Transverse colon (tissue), 4 donors: Measurements from ENCODE around the gene SLC39A5. TPM values are rescaled to one million over a fixed set of nuclear protein-coding genes. Genes with fewer than 3 reads are reported as not detected.

Experiments
- DNase-seq: peaks from one replicate; pipeline ENCODE4 v3.0.0-alpha.2; 2019
- H3K27ac ChIP-seq, 4 donors: fragments of 200-600 bp; sonication (generic); 2 replicates each; pipeline ENCODE4 v1.5.1; 2016 to 2018; ENCODE audit warnings: inconsistent platforms in 4 of 4
- H3K27me3 ChIP-seq: fragments of 200-600 bp; sonication (generic); 2 replicates; pipeline ENCODE4 v1.5.1; 2017; ENCODE audit warnings: inconsistent platforms
- H3K36me3 ChIP-seq, 4 donors: fragments of 200-600 bp; sonication (generic); 2 replicates each; pipeline ENCODE4 v1.5.1; 2017 to 2019; ENCODE audit warnings: inconsistent platforms in 4 of 4
- H3K4me1 ChIP-seq, 4 donors: fragments of 200-600 bp; sonication (generic); 2 replicates each; pipeline ENCODE4 v1.5.1; 2017 to 2020; ENCODE audit warnings: inconsistent platforms in 4 of 4
- H3K4me3 ChIP-seq, 4 donors: fragments of 200-600 bp; sonication (generic); 1 replicate in 1 of 4; 2 replicates in 3 of 4; pipeline versions ENCODE4 v1.5.1 to v1.6.1; 2017 to 2019; ENCODE audit warnings: inconsistent platforms in 4 of 4
- H3K9me3 ChIP-seq, 2 donors: fragments of 200-600 bp; sonication (generic); 2 replicates each; pipeline ENCODE4 v1.5.1; 2017 to 2019; ENCODE audit warnings: inconsistent platforms in 2 of 2
- EP300 ChIP-seq: sonication (generic); formaldehyde crosslinking; IDR thresholded peaks from one replicate; pipeline ENCODE4 v1.6.1; 2017; ENCODE audit warnings: antibody characterized with exemption, low read depth
- POLR2A ChIP-seq: fragments of 450-650 bp; IDR thresholded peaks from one replicate; pipeline ENCODE4 v1.6.1; 2016; ENCODE audit warnings: antibody characterized with exemption, mild to moderate bottlenecking, moderate library complexity
- POLR2AphosphoS5 ChIP-seq, 3 donors: sonication (generic); formaldehyde crosslinking; IDR thresholded peaks; one replicate each; pipeline ENCODE4 v1.6.1; 2016; ENCODE audit warnings: antibody characterized with exemption in 3 of 3
- WGBS, 2 donors: methylation state at CpG; one replicate each; pipeline ENCODE4 v1.1.5; 2018; ENCODE audit warnings: low coverage in 1 of 2; 5-methylcytosine and 5-hydroxymethylcytosine counted together
- in situ Hi-C, 4 donors: fragments of 200-750 bp; cut with MboI; loops; one replicate each; pipeline versions ENCODE4 v1.15.0 to v1.15.1; 2017; ENCODE audit warnings: low sequenced_read_pairs in 3 of 4, low pct_ligation_motif_present in 1 of 4, low pct_unique_long_range_greater_than_20kb in 1 of 4
- intact Hi-C: fragments of 100-400 bp; cut with DNase I; formaldehyde crosslinking; loops from one replicate; pipeline ENCODE4 v1.15.1; 2023; ENCODE audit warnings: low total_unique reads
- total RNA-seq, 4 donors: library from RNA; depleted of rRNA; stranded (reverse); fragments of >200 nt; gene quantifications; one replicate each; pipeline ENCODE4 v1.1.0, GENCODE V29; 2016
- TF ChIP-seq, protein P1 (sequence below), 5 experiments: fragments of 200-600 bp in 3 of 5; fragments of 450-650 bp in 2 of 5; sonication (generic) in 3 of 5; IDR thresholded peaks; 1 replicate in 2 of 5; 2 replicates in 3 of 5; pipeline ENCODE4 v1.5.1; 2016 to 2017; ENCODE audit warnings: antibody characterized with exemption in 5 of 5, inconsistent platforms in 3 of 5, mild to moderate bottlenecking in 2 of 5, moderate library complexity in 1 of 5

The SLC39A5 gene
- total RNA-seq, 4 donors from 2014 or later = 225 to 325 (median 283) TPM

DNA sequence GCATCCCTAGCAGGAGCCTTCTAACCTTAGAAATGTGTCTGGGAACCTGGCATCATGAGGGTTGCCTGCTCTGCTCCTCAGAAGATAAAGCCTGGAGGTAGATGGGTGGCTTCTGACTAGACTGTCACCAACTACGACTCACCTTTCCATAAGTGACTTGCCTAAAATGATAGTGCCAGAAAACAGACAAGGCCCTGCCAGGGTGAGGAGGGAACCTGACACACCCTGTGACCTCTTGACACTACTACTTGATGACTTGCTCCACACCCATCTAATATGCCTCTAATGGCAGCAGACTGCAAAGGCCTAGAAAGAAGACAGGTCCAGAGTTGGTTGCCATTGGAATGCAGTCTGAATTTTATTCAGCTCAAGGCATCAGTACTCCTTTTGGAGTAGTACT, 17.5 kb upstream of the SLC39A5 start:
- TF ChIP-seq EP300 = no peak
- intact Hi-C loops (no loop called here), in situ Hi-C loops (no loop called here)
- H3K4me1 ChIP-seq = no peaks in the 10 kb centered on the region
- DNase-seq = no peak
- no peak overlapping the region for H3K27ac ChIP-seq
- 69 to 100% methylated on average over 1 of the region's 1 CpG for WGBS, 2 donors
- no peaks in the 10 kb centered on the region for H3K27me3 ChIP-seq
- H3K9me3 ChIP-seq = no peaks in the 10 kb centered on the region
- no peak overlapping the region for H3K4me3 ChIP-seq
- peaks cover 0 to 72% (median 35%) of the 10 kb centered on the region in 4 donors for H3K36me3 ChIP-seq

DNA sequence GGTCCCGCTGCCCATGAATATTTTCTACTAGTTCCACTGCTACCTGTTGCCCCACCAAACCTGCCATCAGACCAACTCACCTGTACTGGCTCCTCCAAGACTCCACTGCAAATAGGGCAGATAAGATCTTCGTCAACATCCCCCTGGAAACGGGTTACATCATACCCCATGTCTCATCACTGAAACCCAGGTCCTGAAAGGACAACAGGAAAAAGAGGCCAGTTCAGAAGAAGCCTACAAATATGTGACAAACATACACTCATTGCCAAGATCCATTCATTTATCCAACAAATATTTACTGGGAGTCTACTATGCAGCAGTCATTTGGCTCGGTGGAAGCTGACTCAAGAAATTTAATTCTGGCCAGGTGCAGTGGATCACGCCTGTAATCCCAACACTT, 16.0 kb upstream of the SLC39A5 start:
- DNase-seq = no peak
- no peak overlapping the region for H3K4me3 ChIP-seq
- TF ChIP-seq POLR2AphosphoS5 (IDR thresholded peaks at IDR 0.05) (no peak), POLR2A (no peak), EP300 (no peak)
- TF ChIP-seq, protein P1, sequence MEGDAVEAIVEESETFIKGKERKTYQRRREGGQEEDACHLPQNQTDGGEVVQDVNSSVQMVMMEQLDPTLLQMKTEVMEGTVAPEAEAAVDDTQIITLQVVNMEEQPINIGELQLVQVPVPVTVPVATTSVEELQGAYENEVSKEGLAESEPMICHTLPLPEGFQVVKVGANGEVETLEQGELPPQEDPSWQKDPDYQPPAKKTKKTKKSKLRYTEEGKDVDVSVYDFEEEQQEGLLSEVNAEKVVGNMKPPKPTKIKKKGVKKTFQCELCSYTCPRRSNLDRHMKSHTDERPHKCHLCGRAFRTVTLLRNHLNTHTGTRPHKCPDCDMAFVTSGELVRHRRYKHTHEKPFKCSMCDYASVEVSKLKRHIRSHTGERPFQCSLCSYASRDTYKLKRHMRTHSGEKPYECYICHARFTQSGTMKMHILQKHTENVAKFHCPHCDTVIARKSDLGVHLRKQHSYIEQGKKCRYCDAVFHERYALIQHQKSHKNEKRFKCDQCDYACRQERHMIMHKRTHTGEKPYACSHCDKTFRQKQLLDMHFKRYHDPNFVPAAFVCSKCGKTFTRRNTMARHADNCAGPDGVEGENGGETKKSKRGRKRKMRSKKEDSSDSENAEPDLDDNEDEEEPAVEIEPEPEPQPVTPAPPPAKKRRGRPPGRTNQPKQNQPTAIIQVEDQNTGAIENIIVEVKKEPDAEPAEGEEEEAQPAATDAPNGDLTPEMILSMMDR (IDR thresholded peaks at IDR 0.05) = no peak
- peaks cover 0 to 61% (median 28%) of the 10 kb centered on the region in 4 donors for H3K36me3 ChIP-seq
- H3K4me1 ChIP-seq = no peaks in the 10 kb centered on the region
- H3K9me3 ChIP-seq = no peaks in the 10 kb centered on the region
- no peak overlapping the region for H3K27ac ChIP-seq
- in situ Hi-C loops = no loop called here
- WGBS, 2 donors = 87% methylated on average over 5 of the region's 5 CpGs; no CpG with 5 or more reads in 1 of the 2 donors
- intact Hi-C loops = no loop called here
- H3K27me3 ChIP-seq = no peaks in the 10 kb centered on the region

GRCh38 chr12:56216461-56216860, 13.4 kb upstream of the SLC39A5 start:
- in situ Hi-C loops (no loop called here), intact Hi-C loops (no loop called here)
- Histone ChIP-seq H3K27me3 (no peaks in the 10 kb centered on the region), H3K4me1 (peaks cover 10 to 18% (median 14%) of the 10 kb centered on the region in 4 donors), H3K27ac (no peak overlapping the region), H3K9me3 (no peaks in the 10 kb centered on the region), H3K4me3 (no peak overlapping the region), H3K36me3 (peaks cover 0 to 43% (median 15%) of the 10 kb centered on the region in 4 donors)
- TF ChIP-seq EP300 (no peak), POLR2AphosphoS5 (IDR thresholded peaks at IDR 0.05) (no peak), POLR2A (no peak)
- TF ChIP-seq, protein P1 (IDR thresholded peaks at IDR 0.05) = no peak
- 88 to 100% methylated on average over 1 to 3 of the region's 3 CpGs for WGBS, 2 donors
- no peak for DNase-seq

GRCh38 chr12:56219840-56220239, 10.0 kb upstream of the SLC39A5 start:
- intact Hi-C loops (no loop called here), in situ Hi-C loops (no loop called here)
- TF ChIP-seq, protein P1 (IDR thresholded peaks at IDR 0.05) = no peak
- TF ChIP-seq POLR2A (no peak), EP300 (no peak), POLR2AphosphoS5 (IDR thresholded peaks at IDR 0.05) (no peak)
- Histone ChIP-seq H3K36me3 (peaks cover 0 to 10% (median 2%) of the 10 kb centered on the region in 4 donors), H3K9me3 (no peaks in the 10 kb centered on the region), H3K27me3 (no peaks in the 10 kb centered on the region), H3K4me3 (no peak overlapping the region), H3K4me1 (peaks cover 26 to 41% (median 35%) of the 10 kb centered on the region in 4 donors), H3K27ac (peak overlapping the region; percentile 96 to 99 (median 98))
- WGBS, 2 donors = 86 to 92% methylated on average over 3 to 9 of the region's 9 CpGs
- no peak for DNase-seq
